Measurements from ENCODE around the gene EPX. TPM values are rescaled to one million over a fixed set of nuclear protein-coding genes. Genes with fewer than 3 reads are reported as not detected.

The EPX gene
- total RNA-seq, 4 donors from 2014 or later: not detected

DNA sequence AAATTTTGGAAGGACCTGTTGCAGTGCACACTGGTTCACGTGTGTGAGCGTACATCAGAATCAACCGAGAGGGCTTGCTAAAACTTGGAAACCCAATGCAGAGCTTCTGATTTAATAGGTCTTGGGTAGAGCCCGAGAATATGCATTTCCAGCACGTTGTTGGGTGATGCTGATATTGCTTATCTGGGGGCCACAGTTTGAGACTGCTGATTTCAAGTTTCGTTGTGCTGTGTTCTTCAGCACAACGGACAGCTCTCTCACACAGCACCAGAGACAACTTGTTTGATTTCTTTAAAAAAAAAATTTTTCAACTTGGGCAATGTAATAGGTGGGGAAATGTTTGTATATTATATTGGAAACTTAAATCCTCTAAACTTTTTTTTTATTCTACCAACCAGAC lies 16.3 kb upstream of the EPX start:
- no peak for TF ChIP-seq POLR2A (IDR thresholded peaks at IDR 0.05)
- TF ChIP-seq, protein P1, sequence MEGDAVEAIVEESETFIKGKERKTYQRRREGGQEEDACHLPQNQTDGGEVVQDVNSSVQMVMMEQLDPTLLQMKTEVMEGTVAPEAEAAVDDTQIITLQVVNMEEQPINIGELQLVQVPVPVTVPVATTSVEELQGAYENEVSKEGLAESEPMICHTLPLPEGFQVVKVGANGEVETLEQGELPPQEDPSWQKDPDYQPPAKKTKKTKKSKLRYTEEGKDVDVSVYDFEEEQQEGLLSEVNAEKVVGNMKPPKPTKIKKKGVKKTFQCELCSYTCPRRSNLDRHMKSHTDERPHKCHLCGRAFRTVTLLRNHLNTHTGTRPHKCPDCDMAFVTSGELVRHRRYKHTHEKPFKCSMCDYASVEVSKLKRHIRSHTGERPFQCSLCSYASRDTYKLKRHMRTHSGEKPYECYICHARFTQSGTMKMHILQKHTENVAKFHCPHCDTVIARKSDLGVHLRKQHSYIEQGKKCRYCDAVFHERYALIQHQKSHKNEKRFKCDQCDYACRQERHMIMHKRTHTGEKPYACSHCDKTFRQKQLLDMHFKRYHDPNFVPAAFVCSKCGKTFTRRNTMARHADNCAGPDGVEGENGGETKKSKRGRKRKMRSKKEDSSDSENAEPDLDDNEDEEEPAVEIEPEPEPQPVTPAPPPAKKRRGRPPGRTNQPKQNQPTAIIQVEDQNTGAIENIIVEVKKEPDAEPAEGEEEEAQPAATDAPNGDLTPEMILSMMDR (IDR thresholded peaks at IDR 0.05): no peak
- H3K9me3 ChIP-seq: no peaks in the 10 kb centered on the region
- H3K27ac ChIP-seq: no peak overlapping the region
- no peaks in the 10 kb centered on the region for H3K36me3 ChIP-seq
- H3K4me3 ChIP-seq: no peak overlapping the region
- DNase-seq: no peak
- no peaks in the 10 kb centered on the region for H3K27me3 ChIP-seq
- no peaks in the 10 kb centered on the region for H3K4me1 ChIP-seq

DNA sequence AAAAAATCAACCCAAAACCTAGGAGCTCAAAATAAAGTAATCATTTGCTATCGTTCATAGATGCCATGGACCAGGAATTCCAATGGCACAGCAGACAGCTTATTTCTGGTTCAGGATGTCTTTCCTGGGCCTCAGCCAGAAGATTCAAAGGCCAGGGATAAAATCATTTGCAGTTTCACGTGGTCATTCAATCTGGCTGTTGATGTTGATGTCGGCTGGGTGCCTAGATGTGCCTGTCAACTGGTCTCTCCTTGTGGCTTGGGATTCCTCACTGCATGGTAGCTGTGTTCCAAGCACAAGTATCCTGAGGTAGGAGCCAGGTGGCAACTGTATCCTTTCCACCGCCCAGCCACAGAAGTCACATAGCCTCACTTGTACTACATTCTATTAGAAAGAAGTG lies 10.7 kb upstream of the EPX start:
- Histone ChIP-seq H3K27me3 (no peaks in the 10 kb centered on the region), H3K36me3 (no peaks in the 10 kb centered on the region), H3K9me3 (no peaks in the 10 kb centered on the region), H3K4me3 (no peak overlapping the region), H3K4me1 (no peaks in the 10 kb centered on the region), H3K27ac (no peak overlapping the region)
- TF ChIP-seq, protein P1 (IDR thresholded peaks at IDR 0.05): no peak
- no peak for TF ChIP-seq POLR2A (IDR thresholded peaks at IDR 0.05)
- DNase-seq: no peak

DNA sequence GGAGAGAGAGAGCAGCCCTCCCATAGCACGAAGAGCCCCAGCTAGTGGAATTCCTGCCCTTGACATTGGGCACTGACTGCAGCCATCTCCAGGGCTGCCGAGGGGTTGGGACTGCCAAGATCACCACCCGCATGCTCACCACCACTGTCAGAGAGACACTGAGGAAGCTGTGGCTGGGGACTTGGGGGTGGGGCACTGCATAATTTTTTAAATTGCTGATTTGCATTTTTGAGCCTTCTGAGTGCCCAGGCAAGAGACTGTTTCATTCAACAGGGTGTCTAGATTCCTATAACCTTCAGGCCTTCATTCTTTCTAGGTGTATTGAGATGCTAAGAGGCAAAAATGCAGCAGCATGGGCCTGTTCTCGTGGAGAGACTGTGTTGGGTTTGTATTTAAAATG lies 9.0 kb upstream of the EPX start:
- no peaks in the 10 kb centered on the region for H3K27me3 ChIP-seq
- no peak for DNase-seq
- TF ChIP-seq, protein P1 (IDR thresholded peaks at IDR 0.05): no peak
- no peak for TF ChIP-seq POLR2A (IDR thresholded peaks at IDR 0.05)
- no peaks in the 10 kb centered on the region for H3K9me3 ChIP-seq
- no peak overlapping the region for H3K27ac ChIP-seq
- H3K4me3 ChIP-seq: no peak overlapping the region
- no peaks in the 10 kb centered on the region for H3K36me3 ChIP-seq
- H3K4me1 ChIP-seq: no peaks in the 10 kb centered on the region

DNA sequence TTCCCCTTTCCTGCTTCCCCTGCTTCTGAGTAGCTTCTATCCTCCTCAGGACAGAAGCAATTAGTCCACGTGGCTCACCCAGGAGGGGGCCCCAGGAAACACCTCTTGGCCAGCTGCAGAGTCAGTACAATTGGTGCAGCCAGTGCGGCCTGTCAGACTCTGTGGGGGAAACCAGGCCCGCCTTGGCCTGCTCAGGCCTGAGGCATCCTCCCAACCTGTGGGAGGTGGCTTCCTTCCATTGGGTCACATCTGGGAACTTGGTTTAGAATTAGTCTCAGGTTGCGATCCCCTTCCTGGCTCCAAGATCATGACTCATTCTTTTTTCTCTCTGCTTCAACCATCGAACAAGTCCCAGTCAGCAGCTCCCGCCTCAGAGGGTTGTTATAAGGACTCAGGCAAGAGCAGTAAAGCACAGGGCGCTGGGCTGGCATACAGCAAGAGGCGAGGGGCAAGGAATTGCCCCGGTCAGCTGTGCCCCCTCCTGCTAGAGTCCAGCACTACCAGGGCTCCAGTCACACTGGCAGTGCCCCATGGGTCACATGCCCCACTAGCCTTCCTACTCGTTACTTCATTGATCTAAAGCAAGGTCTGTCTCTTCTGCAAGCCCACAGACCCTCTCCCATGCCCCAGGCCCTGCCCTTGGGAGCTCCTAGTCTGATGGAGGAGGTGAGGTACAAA lies 8.1 kb upstream of the EPX start:
- no peaks in the 10 kb centered on the region for H3K4me1 ChIP-seq
- TF ChIP-seq, protein P1 (IDR thresholded peaks at IDR 0.05): no peak
- TF ChIP-seq POLR2A (IDR thresholded peaks at IDR 0.05): no peak
- no peaks in the 10 kb centered on the region for H3K36me3 ChIP-seq
- H3K4me3 ChIP-seq: no peak overlapping the region
- no peak for DNase-seq
- H3K9me3 ChIP-seq: no peaks in the 10 kb centered on the region
- no peak overlapping the region for H3K27ac ChIP-seq
- H3K27me3 ChIP-seq: no peaks in the 10 kb centered on the region

DNA sequence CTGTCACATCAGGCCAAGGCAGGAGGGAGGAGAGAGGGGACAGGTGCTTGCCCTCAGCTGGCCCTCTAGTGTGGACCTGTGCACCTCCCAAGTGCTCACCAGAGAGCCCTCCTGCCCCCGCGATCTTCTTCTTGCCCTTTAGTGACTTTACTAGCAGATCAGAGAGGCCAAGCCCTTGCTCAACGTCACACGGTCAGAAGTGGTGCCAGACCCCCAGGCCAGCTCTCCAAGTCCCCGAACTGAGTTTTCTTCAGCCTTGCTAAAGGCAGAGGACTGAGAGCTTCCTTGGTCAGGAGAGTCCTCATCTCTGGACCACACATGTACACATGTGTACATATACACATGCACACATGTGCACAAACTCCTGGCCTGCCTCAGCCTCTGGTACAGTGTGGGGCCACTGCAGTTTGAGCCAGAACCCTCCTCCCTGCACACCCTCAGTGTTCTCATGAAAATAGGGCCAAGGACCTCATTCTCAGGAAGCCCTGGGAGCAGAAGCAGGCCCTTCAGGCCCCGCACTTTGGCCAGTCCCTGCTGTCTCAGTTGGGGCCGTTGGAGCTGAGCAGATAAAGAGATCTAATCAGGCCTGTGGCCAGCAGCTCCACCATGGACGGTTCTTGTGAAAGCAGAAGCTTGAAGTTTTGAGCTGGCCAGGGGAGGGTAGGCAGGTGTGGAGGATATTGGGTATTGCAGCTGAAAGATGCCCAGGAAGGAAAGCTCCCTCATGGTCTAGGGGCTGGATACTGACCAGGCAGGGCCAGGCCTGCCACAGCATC lies 7.4 kb upstream of the EPX start:
- Histone ChIP-seq H3K27me3 (no peaks in the 10 kb centered on the region), H3K9me3 (no peaks in the 10 kb centered on the region), H3K4me3 (no peak overlapping the region), H3K36me3 (no peaks in the 10 kb centered on the region), H3K27ac (no peak overlapping the region), H3K4me1 (no peaks in the 10 kb centered on the region)
- DNase-seq: no peak
- TF ChIP-seq POLR2A (IDR thresholded peaks at IDR 0.05): no peak
- TF ChIP-seq, protein P1 (IDR thresholded peaks at IDR 0.05): no peak

Data from Peyer's patch (tissue), 4 donors.